HepG2 (cell line): ENCODE results near the gene NME7. TPM values are rescaled to one million over a fixed set of nuclear protein-coding genes. Genes with fewer than 3 reads are reported as not detected.
A peak's percentile ranks its signal among the peaks of the same experiment; 100 is the strongest.

Source experiments
- MED1 ChIP-seq: sonication (generic); formaldehyde crosslinking; IDR thresholded peaks from 2 replicates; pipeline ENCODE4 v1.4.0; 2020; ENCODE audit warnings: missing genetic modification reagents
- NFE2L2 ChIP-seq: fragments of 150-350 bp; IDR thresholded peaks from 2 replicates; pipeline ENCODE4 v1.6.1; 2014; ENCODE audit warnings: low read length
- PHB2 ChIP-seq: fragments of 450-650 bp; IDR thresholded peaks from 2 replicates; pipeline ENCODE4 v1.6.1; 2018; ENCODE audit not compliant: partially characterized antibody
- REPIN1 ChIP-seq: sonication (generic); formaldehyde crosslinking; IDR thresholded peaks from 2 replicates; pipeline ENCODE4 v1.8.0; 2022; ENCODE audit warnings: missing genetic modification reagents, low read depth, mild to moderate bottlenecking, borderline replicate concordance
- SP2 ChIP-seq: sonication (generic); formaldehyde crosslinking; IDR thresholded peaks from 2 replicates; pipeline ENCODE4 v1.5.1; 2020; ENCODE audit warnings: mild to moderate bottlenecking, missing genetic modification reagents
- ZFP36L2 ChIP-seq: sonication (generic); formaldehyde crosslinking; IDR thresholded peaks from 2 replicates; pipeline ENCODE4 v1.4.0; 2020; ENCODE audit warnings: missing genetic modification reagents
- ZNF232 ChIP-seq: sonication (generic); formaldehyde crosslinking; IDR thresholded peaks from 2 replicates; pipeline ENCODE4 v1.4.0; 2020; ENCODE audit warnings: missing genetic modification reagents, borderline replicate concordance
- ZNF329 ChIP-seq: sonication (generic); formaldehyde crosslinking; IDR thresholded peaks from 2 replicates; pipeline ENCODE4 v1.9.0; 2021; ENCODE audit warnings: low read depth, mild to moderate bottlenecking, missing genetic modification reagents
- polyA plus RNA-seq, 8 experiments: library from polyadenylated mRNA; depleted of rRNA in 3 of 8; stranded (reverse) in 7 of 8; unstranded in 1 of 8; fragments of >200 nt; fragmentation: Illumina TruSeq in 4 of 8; extraction: Trizol in 4 of 8; gene quantifications; 2 replicates each; pipeline versions ENCODE4 v1.2.1 to v1.2.3, GENCODE V29; 2011 to 2016; ENCODE audit warnings: low read depth in 4 of 8, missing spikeins in 1 of 8, mixed read lengths in 1 of 8; ENCODE audit not compliant: insufficient read depth in 1 of 8
- total RNA-seq, 5 experiments: library from RNA; depleted of rRNA; stranded (reverse); fragments of >200 nt; fragmentation: Illumina TruSeq; extraction: Trizol; gene quantifications; 2 replicates each; pipeline ENCODE4 v1.2.3, GENCODE V29; 2016; ENCODE audit warnings: low read depth in 1 of 5
- TF ChIP-seq, protein P1 (sequence below): sonication (generic); formaldehyde crosslinking; IDR thresholded peaks from 2 replicates; pipeline ENCODE4 v1.4.0; 2020; ENCODE audit warnings: missing genetic modification reagents
- TF ChIP-seq, protein P2 (sequence below): sonication (generic); formaldehyde crosslinking; IDR thresholded peaks from 2 replicates; pipeline ENCODE4 v1.4.0; 2020; ENCODE audit warnings: missing genetic modification reagents; ENCODE audit errors: not compliant biosample characterization
- TF ChIP-seq, protein P3 (sequence below): IDR thresholded peaks from 2 replicates; pipeline ENCODE4 v1.4.0; 2020; ENCODE audit warnings: mild to moderate bottlenecking, missing genetic modification reagents
- TF ChIP-seq, protein P4 (sequence below): sonication (generic); formaldehyde crosslinking; conservative IDR thresholded peaks from 2 replicates; pipeline ENCODE4 v1.4.0; 2020; ENCODE audit warnings: mild to moderate bottlenecking, missing genetic modification reagents, moderate library complexity
- TF ChIP-seq, protein P5 (sequence below): IDR thresholded peaks from 2 replicates; pipeline ENCODE4 v1.6.1; 2016; ENCODE audit warnings: missing compliant biosample characterization, missing genetic modification reagents, borderline replicate concordance
- TF ChIP-seq, protein P6 (sequence below): IDR thresholded peaks from 2 replicates; pipeline ENCODE4 v1.6.1; 2012; ENCODE audit warnings: low read depth, low read length, improper control_type of control experiment

Gene NME7
- total and polyA plus RNA-seq, 2 of the 13 experiments (the other 11 are each of a cell fraction or from before 2014, with no cell fraction given) = 9.4 to 22.5 TPM

DNA sequence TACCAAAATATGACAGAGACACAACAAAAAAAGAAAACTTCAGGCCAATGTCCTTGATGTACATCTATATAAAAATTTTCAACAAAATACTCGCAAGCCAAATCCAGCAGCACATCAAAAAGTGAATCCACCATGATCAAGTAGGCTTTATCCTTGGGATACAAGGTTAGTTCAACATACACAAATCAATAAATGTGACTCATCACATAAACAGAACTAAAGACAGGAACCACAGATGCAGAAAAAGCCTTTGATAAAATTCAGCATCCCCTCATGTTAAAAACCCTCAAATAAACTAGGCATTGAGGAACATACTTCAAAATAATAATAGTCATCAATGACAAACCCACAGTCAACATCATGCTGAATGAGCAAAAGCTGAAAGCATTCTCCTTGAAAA lies 101.5 kb downstream of the NME7 start (continued):
- TF ChIP-seq REPIN1 (CRISPR knock-in tag) = no peak
- TF ChIP-seq MED1 (CRISPR knock-in tag) = peak; percentile 14; the same call in 1 of the 2 replicates
- TF ChIP-seq, protein P1, sequence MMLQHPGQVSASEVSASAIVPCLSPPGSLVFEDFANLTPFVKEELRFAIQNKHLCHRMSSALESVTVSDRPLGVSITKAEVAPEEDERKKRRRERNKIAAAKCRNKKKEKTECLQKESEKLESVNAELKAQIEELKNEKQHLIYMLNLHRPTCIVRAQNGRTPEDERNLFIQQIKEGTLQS = no peak
- TF ChIP-seq, protein P2, sequence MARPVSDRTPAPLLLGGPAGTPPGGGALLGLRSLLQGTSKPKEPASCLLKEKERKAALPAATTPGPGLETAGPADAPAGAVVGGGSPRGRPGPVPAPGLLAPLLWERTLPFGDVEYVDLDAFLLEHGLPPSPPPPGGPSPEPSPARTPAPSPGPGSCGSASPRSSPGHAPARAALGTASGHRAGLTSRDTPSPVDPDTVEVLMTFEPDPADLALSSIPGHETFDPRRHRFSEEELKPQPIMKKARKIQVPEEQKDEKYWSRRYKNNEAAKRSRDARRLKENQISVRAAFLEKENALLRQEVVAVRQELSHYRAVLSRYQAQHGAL (CRISPR knock-in tag) = no peak
- no peak for TF ChIP-seq ZFP36L2
- TF ChIP-seq, protein P3, sequence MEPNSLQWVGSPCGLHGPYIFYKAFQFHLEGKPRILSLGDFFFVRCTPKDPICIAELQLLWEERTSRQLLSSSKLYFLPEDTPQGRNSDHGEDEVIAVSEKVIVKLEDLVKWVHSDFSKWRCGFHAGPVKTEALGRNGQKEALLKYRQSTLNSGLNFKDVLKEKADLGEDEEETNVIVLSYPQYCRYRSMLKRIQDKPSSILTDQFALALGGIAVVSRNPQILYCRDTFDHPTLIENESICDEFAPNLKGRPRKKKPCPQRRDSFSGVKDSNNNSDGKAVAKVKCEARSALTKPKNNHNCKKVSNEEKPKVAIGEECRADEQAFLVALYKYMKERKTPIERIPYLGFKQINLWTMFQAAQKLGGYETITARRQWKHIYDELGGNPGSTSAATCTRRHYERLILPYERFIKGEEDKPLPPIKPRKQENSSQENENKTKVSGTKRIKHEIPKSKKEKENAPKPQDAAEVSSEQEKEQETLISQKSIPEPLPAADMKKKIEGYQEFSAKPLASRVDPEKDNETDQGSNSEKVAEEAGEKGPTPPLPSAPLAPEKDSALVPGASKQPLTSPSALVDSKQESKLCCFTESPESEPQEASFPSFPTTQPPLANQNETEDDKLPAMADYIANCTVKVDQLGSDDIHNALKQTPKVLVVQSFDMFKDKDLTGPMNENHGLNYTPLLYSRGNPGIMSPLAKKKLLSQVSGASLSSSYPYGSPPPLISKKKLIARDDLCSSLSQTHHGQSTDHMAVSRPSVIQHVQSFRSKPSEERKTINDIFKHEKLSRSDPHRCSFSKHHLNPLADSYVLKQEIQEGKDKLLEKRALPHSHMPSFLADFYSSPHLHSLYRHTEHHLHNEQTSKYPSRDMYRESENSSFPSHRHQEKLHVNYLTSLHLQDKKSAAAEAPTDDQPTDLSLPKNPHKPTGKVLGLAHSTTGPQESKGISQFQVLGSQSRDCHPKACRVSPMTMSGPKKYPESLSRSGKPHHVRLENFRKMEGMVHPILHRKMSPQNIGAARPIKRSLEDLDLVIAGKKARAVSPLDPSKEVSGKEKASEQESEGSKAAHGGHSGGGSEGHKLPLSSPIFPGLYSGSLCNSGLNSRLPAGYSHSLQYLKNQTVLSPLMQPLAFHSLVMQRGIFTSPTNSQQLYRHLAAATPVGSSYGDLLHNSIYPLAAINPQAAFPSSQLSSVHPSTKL (CRISPR knock-in tag) = peak; percentile 59
- TF ChIP-seq, protein P4, sequence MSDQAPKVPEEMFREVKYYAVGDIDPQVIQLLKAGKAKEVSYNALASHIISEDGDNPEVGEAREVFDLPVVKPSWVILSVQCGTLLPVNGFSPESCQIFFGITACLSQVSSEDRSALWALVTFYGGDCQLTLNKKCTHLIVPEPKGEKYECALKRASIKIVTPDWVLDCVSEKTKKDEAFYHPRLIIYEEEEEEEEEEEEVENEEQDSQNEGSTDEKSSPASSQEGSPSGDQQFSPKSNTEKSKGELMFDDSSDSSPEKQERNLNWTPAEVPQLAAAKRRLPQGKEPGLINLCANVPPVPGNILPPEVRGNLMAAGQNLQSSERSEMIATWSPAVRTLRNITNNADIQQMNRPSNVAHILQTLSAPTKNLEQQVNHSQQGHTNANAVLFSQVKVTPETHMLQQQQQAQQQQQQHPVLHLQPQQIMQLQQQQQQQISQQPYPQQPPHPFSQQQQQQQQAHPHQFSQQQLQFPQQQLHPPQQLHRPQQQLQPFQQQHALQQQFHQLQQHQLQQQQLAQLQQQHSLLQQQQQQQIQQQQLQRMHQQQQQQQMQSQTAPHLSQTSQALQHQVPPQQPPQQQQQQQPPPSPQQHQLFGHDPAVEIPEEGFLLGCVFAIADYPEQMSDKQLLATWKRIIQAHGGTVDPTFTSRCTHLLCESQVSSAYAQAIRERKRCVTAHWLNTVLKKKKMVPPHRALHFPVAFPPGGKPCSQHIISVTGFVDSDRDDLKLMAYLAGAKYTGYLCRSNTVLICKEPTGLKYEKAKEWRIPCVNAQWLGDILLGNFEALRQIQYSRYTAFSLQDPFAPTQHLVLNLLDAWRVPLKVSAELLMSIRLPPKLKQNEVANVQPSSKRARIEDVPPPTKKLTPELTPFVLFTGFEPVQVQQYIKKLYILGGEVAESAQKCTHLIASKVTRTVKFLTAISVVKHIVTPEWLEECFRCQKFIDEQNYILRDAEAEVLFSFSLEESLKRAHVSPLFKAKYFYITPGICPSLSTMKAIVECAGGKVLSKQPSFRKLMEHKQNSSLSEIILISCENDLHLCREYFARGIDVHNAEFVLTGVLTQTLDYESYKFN (CRISPR knock-in tag) = peak; percentile 42; the same call in 1 of the 2 replicates
- no peak for TF ChIP-seq ZNF232 (CRISPR knock-in tag)
- TF ChIP-seq, protein P5, sequence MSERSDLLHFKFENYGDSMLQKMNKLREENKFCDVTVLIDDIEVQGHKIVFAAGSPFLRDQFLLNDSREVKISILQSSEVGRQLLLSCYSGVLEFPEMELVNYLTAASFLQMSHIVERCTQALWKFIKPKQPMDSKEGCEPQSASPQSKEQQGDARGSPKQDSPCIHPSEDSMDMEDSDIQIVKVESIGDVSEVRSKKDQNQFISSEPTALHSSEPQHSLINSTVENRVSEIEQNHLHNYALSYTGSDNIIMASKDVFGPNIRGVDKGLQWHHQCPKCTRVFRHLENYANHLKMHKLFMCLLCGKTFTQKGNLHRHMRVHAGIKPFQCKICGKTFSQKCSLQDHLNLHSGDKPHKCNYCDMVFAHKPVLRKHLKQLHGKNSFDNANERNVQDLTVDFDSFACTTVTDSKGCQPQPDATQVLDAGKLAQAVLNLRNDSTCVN = no peak
- TF ChIP-seq PHB2 = no peak
- TF ChIP-seq NFE2L2 = peak; percentile 24; the same call in 1 of the 2 replicates
- TF ChIP-seq, protein P6, sequence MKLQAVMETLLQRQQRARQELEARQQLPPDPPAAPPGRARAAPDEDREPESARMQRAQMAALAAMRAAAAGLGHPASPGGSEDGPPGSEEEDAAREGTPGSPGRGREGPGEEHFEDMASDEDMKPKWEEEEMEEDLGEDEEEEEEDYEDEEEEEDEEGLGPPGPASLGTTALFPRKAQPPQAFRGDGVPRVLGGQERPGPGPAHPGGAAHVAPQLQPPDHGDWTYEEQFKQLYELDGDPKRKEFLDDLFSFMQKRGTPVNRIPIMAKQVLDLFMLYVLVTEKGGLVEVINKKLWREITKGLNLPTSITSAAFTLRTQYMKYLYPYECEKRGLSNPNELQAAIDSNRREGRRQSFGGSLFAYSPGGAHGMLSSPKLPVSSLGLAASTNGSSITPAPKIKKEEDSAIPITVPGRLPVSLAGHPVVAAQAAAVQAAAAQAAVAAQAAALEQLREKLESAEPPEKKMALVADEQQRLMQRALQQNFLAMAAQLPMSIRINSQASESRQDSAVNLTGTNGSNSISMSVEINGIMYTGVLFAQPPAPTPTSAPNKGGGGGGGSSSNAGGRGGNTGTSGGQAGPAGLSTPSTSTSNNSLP = 0 out of 2 replicates have a peak, but pooled peaks have one; percentile 47
- TF ChIP-seq ZNF329 = no peak
- no peak for TF ChIP-seq SP2
